Spleen (tissue), 7 donors: Measurements from ENCODE around the gene SLC39A10.

ENCODE experiments used
- CTCF ChIP-seq, 11 experiments: fragments of 200-600 bp in 7 of 11; fragments of 450-650 bp in 4 of 11; sonication (generic) in 4 of 11; IDR thresholded peaks in 8 of 11; conservative IDR thresholded peaks in 3 of 11; 1 replicate in 7 of 11; 2 replicates in 4 of 11; pipeline versions ENCODE4 v1.4.0 to v1.8.0; 2016 to 2021; ENCODE audit warnings: antibody characterized with exemption in 11 of 11, inconsistent platforms in 4 of 11, mild to moderate bottlenecking in 1 of 11
- POLR2A ChIP-seq, 3 donors: fragments of 450-650 bp; IDR thresholded peaks; one replicate each; pipeline ENCODE4 v1.5.1; 2017; ENCODE audit warnings: antibody characterized with exemption in 3 of 3, mild to moderate bottlenecking in 1 of 3
- donor health status: DM: no; HTN: no; CAD: no; lungs with moderate emphysema.
- donor health status: DM: no; HTN: no; CAD: no.
- donor health status: DM: no; HTN: no; CAD: no.

GRCh38 chr2:195647302-195647701 lies 9.7 kb upstream of the SLC39A10 start:
- no peak for TF ChIP-seq CTCF (IDR thresholded peaks at IDR 0.05 in 8 of 11, conservative IDR thresholded peaks at IDR 0.05 in 3 of 11)
- no peak for TF ChIP-seq POLR2A (IDR thresholded peaks at IDR 0.05)
